GM12878 (cell line): ENCODE measurements around the gene OFD1. TPM values are rescaled to one million over a fixed set of nuclear protein-coding genes. Genes with fewer than 3 reads are reported as not detected.
A peak's percentile ranks its signal among the peaks of the same experiment; 100 is the strongest.

Experiments used
- ATAC-seq: fragments of 200-7000 bp; cut with Tn5 transposase; 3 replicates; pipeline ENCODE4 v1.9.1; 2020; ENCODE audit warnings: mild to moderate bottlenecking, moderate library complexity
- BruUV-seq: library from RNA; stranded (reverse); fragments of 400-500 nt; replicated peaks from 2 replicates; lab custom pipeline; 2021; lab: Mats Ljungman, UMichigan
- CTCF ChIA-PET: fragments of 300-600 bp; sonication (Branson Sonifier 250); formaldehyde crosslinking; extraction: SDS; loops from one replicate; lab custom pipeline; 2021; ENCODE audit warnings: inconsistent platforms; lab: Yijun Ruan, JAX
- POLR2A ChIA-PET: fragments of 350-600 bp; formaldehyde crosslinking; extraction: SDS; loops from one replicate; lab custom pipeline; 2021; ENCODE audit warnings: inconsistent platforms; lab: Charles Lee
- RAD21 ChIA-PET: fragments of 300-600 bp; sonication (Branson Sonifier 250); formaldehyde crosslinking; loops from one replicate; lab custom pipeline; 2023; ENCODE audit warnings: antibody characterized with exemption; ENCODE audit not compliant: unreplicated experiment; lab: Charles Lee
- SMC1A ChIA-PET: fragments of 300-600 bp; sonication (Branson Sonifier 250); formaldehyde crosslinking; loops from one replicate; lab custom pipeline; 2023; ENCODE audit not compliant: unreplicated experiment, uncharacterized antibody; lab: Charles Lee
- DNase-seq: peaks from one replicate; pipeline ENCODE4 v3.0.0-alpha.2; 2011; ENCODE audit warnings: low read depth, low spot score
- FAIRE-seq: peaks from 3 replicates; lab custom pipeline; 2011; peaks lifted over from hg19 to GRCh38; lab: Jason Lieb, UNC
- H2AFZ ChIP-seq: 2 replicates; pipeline ENCODE4 v1.6.0; 2011; ENCODE audit warnings: low read depth, low read length, control low read depth; ENCODE audit not compliant: control insufficient read depth
- H3K27ac ChIP-seq: 2 replicates; pipeline ENCODE4 v1.5.1; 2011; ENCODE audit warnings: control low read depth; ENCODE audit not compliant: control insufficient read depth, insufficient read depth
- H3K27me3 ChIP-seq, 2 experiments: replicated peaks in 1 of 2; 2 replicates each; pipeline versions ENCODE4 v1.6.0 to v1.6.1; 2011; ENCODE audit warnings: low read length in 1 of 2; ENCODE audit not compliant: control insufficient read depth in 2 of 2, insufficient read depth in 2 of 2
- H3K36me3 ChIP-seq, 2 experiments: 2 replicates each; pipeline ENCODE4 v1.5.1; 2011; ENCODE audit warnings: low read length in 1 of 2; ENCODE audit not compliant: control insufficient read depth in 2 of 2, insufficient read depth in 2 of 2
- H3K4me1 ChIP-seq: 2 replicates; pipeline ENCODE4 v1.6.1; 2011; ENCODE audit warnings: mild to moderate bottlenecking, low read length, moderate library complexity, mixed read lengths; ENCODE audit not compliant: control insufficient read depth, insufficient read depth
- H3K4me2 ChIP-seq: 2 replicates; pipeline ENCODE4 v1.6.0; 2011; ENCODE audit warnings: control low read depth; ENCODE audit not compliant: control insufficient read depth, insufficient read depth
- H3K4me3 ChIP-seq: fragments of 200-600 bp; sonication (generic); 2 replicates; pipeline ENCODE4 v1.5.1; 2016
- H3K79me2 ChIP-seq: 2 replicates; pipeline ENCODE4 v1.6.0; 2011; ENCODE audit warnings: low read length; ENCODE audit not compliant: control insufficient read depth, insufficient read depth
- H3K9ac ChIP-seq: 2 replicates; pipeline ENCODE4 v1.8.0; 2011; ENCODE audit warnings: low read length, control low read depth, mixed read lengths; ENCODE audit not compliant: control insufficient read depth, insufficient read depth
- H3K9me3 ChIP-seq: replicated peaks from 3 replicates; pipeline ENCODE4 v1.5.1; 2011; ENCODE audit warnings: mild to moderate bottlenecking, low read length; ENCODE audit not compliant: control insufficient read depth, insufficient read depth
- H4K20me1 ChIP-seq: 2 replicates; pipeline ENCODE4 v1.6.0; 2011; ENCODE audit not compliant: control insufficient read depth, insufficient read depth
- BCL3 ChIP-seq: IDR thresholded peaks from 2 replicates; pipeline ENCODE4 v1.6.1; 2011; ENCODE audit warnings: borderline replicate concordance, low read depth, mild to moderate bottlenecking, moderate library complexity, low read length; ENCODE audit not compliant: insufficient read depth, poor library complexity, severe bottlenecking
- CBFB ChIP-seq: IDR thresholded peaks from 2 replicates; pipeline ENCODE4 v1.6.1; 2016; ENCODE audit warnings: antibody characterized with exemption, low read depth
- CEBPZ ChIP-seq: fragments of 150-350 bp; IDR thresholded peaks from 2 replicates; pipeline ENCODE4 v1.6.1; 2016; ENCODE audit warnings: low read depth, low read length
- ESRRA ChIP-seq: IDR thresholded peaks from 2 replicates; pipeline ENCODE4 v1.6.1; 2012; ENCODE audit warnings: mild to moderate bottlenecking, low read length, improper control_type of control experiment
- HDGF ChIP-seq: fragments of 450-650 bp; IDR thresholded peaks from 2 replicates; pipeline ENCODE4 v1.6.1; 2016; ENCODE audit warnings: antibody characterized with exemption
- HSF1 ChIP-seq: fragments of 150-350 bp; IDR thresholded peaks from 2 replicates; pipeline ENCODE4 v1.6.1; 2014; ENCODE audit warnings: mild to moderate bottlenecking, low read depth, low read length
- PAX8 ChIP-seq: fragments of 450-650 bp; IDR thresholded peaks from 2 replicates; pipeline ENCODE4 v1.6.1; 2017; ENCODE audit warnings: mild to moderate bottlenecking, moderate library complexity
- PML ChIP-seq: IDR thresholded peaks from 2 replicates; pipeline ENCODE4 v1.6.1; 2012; ENCODE audit warnings: low read length, inconsistent platforms
- SREBF1 ChIP-seq: IDR thresholded peaks from 2 replicates; pipeline ENCODE4 v1.6.1; 2012; ENCODE audit warnings: mild to moderate bottlenecking, low read length
- SREBF2 ChIP-seq: IDR thresholded peaks from 2 replicates; pipeline ENCODE4 v1.6.1; 2012; ENCODE audit warnings: mild to moderate bottlenecking, low read length
- USF2 ChIP-seq: IDR thresholded peaks from 2 replicates; pipeline ENCODE4 v1.6.1; 2011; ENCODE audit warnings: low read depth, low read length, improper control_type of control experiment, borderline replicate concordance
- ZBTB33 ChIP-seq: fragments of 450-650 bp; IDR thresholded peaks from 2 replicates; pipeline ENCODE4 v1.6.1; 2017; ENCODE audit warnings: mild to moderate bottlenecking
- ZNF24 ChIP-seq: fragments of 450-650 bp; IDR thresholded peaks from 2 replicates; pipeline ENCODE4 v1.6.1; 2017; ENCODE audit warnings: antibody characterized with exemption, mild to moderate bottlenecking
- WGBS: methylation state at CpG from one replicate; pipeline ENCODE4 v1.1.6; 2016; ENCODE audit warnings: low lambda C conversion rate; ENCODE audit not compliant: insufficient replicate concordance, insufficient coverage; ENCODE audit errors: missing lambda C conversion rate; 5-methylcytosine and 5-hydroxymethylcytosine counted together
- in situ Hi-C: fragments of 300-500 bp; cut with MboI; formaldehyde crosslinking; loops from 9 replicates; pipeline ENCODE4 v1.14.3; 2018; ENCODE audit warnings: mixed read lengths
- intact Hi-C: fragments of 100-400 bp; cut with micrococcal nuclease; formaldehyde crosslinking; loops from one replicate; pipeline ENCODE4 v1.14.2; 2022; ENCODE audit not compliant: unreplicated experiment
- polyA plus RNA-seq, 11 experiments: library from polyadenylated mRNA; depleted of rRNA in 4 of 11; unstranded in 6 of 11; stranded (reverse) in 5 of 11; fragments of >200 nt; fragmentation: Nextera tagmentation in 4 of 11; fragmentation: Illumina TruSeq in 1 of 11; extraction: Ambion mirVana in 4 of 11; extraction: Trizol in 1 of 11; gene quantifications; 1 replicate in 1 of 11; 2 replicates in 10 of 11; pipeline versions ENCODE4 v1.2.1 to v1.2.3, GENCODE V29; 2011 to 2016; ENCODE audit warnings: inconsistent platforms in 2 of 11, missing spikeins in 2 of 11, low read depth in 1 of 11
- total RNA-seq, 4 experiments: library from RNA; depleted of rRNA in 3 of 4; stranded (reverse); fragments of >200 nt in 3 of 4; fragmentation: Illumina TruSeq in 1 of 4; extraction: Trizol in 1 of 4; gene quantifications; 2 replicates each; pipeline versions ENCODE4 v1.2.1 to v1.2.3, GENCODE V29; 2013 to 2021

OFD1 gene
- total and polyA plus RNA-seq, 10 of the 15 experiments (the other 5 are each of a cell fraction or from before 2014, with no cell fraction given): 22.4 to 77.2 (median 34.1) TPM

GRCh38 chrX:13703589-13703988, 31.0 kb upstream of the OFD1 start:
- H3K9ac ChIP-seq: 0 out of 2 replicates have a peak overlapping the region, but pooled peaks have one; percentile 2
- H3K4me3 ChIP-seq: no peak overlapping the region
- no TSS peak for BruUV-seq
- POLR2A ChIA-PET: no interaction called here
- SMC1A ChIA-PET: interaction anchor here (0.6 to 3.2 kb wide), 10 partner anchors 8 to 46 kb away, joined by 3 to 11 read pairs (median 4); no protein-coding TSS in a partner anchor
- H3K4me2 ChIP-seq: no peak overlapping the region; the same call in 1 of the 2 replicates
- ATAC-seq (peak; percentile 4), DNase-seq (no peak), FAIRE-seq (no peak)
- peaks cover 6% of the 10 kb centered on the region for H4K20me1 ChIP-seq
- intact Hi-C loops (no loop called here), in situ Hi-C loops (no loop called here)
- RAD21 ChIA-PET: interaction anchor here (1.4 to 2.7 kb wide), 4 partner anchors 15 to 43 kb away, joined by 3 to 8 read pairs (median 4); partner anchors contain the start of genes OFD1, RAB9A and TRAPPC2
- H3K79me2 ChIP-seq: peaks cover 82% of the 10 kb centered on the region
- H3K9me3 ChIP-seq: no peaks in the 10 kb centered on the region
- H3K4me1 ChIP-seq: peaks cover 19% of the 10 kb centered on the region
- no peak overlapping the region for H2AFZ ChIP-seq
- H3K27ac ChIP-seq: 0 out of 2 replicates have a peak overlapping the region, but pooled peaks have one; percentile 0
- WGBS: 9% methylated on average over 3 of the region's 3 CpGs
- peaks cover 3 to 6% of the 10 kb centered on the region in 2 experiments for H3K36me3 ChIP-seq
- no peaks in the 10 kb centered on the region for H3K27me3 ChIP-seq
- CTCF ChIA-PET: interaction anchor here (0.7 to 1.3 kb wide), 4 partner anchors 15 to 45 kb away, joined by 3 to 6 read pairs (median 4); no protein-coding TSS in a partner anchor
- TF ChIP-seq HSF1 (no peak), CBFB (no peak), CEBPZ (no peak), SREBF1 (no peak), USF2 (no peak), PML (no peak), ZNF24 (no peak), ZBTB33 (no peak), ESRRA (no peak), SREBF2 (no peak), HDGF (no peak), BCL3 (no peak), PAX8 (no peak)
